NCI-H69 (cell line): ENCODE data around the gene ANKRD24.
"Not testable (repeated sequence)": the region's sequence is repeated elsewhere in the genome, so short reads cannot be mapped to it uniquely, and the experiment has no call there.

Experiments
- DNase-seq: peaks from one replicate; lab custom pipeline; 2025; lab: John Stamatoyannopoulos, UW

Gene ANKRD24

DNA sequence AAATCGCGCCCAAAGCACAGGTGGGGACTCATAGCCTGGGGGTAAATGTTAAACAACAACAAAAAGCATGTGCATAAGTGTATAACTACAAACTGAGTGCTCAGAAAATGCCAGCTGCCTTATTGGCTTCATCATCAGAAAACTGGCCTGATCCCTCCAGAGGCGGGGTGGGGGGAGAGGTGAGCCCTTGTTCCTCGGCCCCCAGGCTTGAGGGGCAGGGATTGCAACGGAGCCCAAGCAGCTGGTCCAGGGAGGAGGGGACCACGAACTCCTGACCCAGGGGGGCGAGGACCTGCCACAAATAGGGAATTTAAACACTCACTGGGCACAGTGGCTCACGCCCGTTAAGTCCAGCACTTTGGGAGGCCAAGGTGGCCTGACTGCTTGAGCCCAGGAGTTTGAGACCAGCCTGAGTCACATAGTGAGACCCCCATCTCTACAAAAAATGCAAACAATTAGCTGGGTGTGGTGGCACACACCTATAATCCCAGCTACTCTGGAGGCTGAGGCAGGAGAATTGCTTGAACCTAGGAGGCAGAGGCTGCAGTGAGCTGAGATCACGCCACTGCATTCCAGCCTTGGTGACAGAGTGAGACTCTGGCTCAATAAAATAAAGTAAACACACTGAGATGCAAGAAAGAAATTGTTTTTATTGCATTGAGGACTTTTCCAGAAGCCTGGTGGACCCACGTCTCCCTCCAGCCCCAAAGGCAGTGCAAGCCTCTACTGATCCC lies 8.8 kb upstream of the ANKRD24 start:
- peak; percentile 63 for DNase-seq

GRCh38 chr19:4174213-4174894 lies 8.1 kb upstream of the ANKRD24 start:
- no peak for DNase-seq

DNA sequence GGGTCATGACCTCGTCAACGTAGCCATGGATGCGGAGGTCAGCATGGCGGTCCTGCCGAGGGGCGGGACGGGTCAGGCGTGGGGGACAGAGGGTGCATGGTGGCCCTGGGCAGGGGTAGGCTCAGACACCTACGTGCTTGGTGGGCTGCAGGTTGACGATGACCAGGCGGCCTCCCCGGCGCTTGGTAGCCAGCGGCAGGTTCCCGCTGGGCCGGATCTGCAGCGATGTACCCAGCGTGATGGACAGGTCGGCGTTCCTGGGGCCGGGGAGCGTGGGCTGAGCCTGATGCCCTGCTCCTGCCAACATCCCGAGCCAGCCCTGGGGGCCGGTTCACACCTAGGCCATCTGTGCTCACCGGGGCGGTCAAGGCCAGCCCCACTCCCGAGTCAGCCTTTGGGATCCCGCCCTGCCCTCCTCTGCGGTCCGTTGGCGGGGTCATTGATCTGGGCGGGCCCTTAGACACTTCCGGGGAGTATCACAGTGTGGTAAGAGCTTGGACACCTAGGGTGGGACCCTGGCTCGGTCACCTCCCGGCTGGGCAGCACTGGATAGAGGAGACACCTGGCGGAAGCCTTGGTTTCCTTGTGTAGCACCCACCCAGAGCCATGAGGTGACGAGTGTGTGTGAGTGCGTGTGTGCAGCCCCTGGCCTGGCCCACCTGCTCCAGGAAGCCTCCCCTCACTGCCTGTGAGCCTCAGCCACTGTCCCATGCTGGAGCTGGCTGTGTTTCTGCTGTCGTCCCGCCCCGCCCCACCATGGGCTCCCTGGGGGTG lies 7.4 kb upstream of the ANKRD24 start:
- DNase-seq: no peak

DNA sequence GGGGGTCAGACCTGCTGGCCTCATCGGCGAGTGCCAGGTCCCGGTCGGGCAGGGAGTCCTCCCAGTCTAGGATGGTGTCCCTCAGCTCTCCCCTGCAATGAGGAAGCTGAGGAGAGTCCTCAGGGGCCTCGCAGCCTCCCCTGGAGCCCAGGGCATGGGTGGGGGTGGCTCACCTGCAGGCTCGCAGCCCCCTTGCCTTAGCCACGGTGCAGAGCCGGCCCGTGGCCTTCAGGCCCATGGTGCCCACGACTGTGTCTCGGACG lies 6.9 kb upstream of the ANKRD24 start:
- no peak for DNase-seq

- no peak for DNase-seq
These were observed 5.3 kb upstream of the ANKRD24 start for GRCh38 chr19:4177146-4177545.

DNA sequence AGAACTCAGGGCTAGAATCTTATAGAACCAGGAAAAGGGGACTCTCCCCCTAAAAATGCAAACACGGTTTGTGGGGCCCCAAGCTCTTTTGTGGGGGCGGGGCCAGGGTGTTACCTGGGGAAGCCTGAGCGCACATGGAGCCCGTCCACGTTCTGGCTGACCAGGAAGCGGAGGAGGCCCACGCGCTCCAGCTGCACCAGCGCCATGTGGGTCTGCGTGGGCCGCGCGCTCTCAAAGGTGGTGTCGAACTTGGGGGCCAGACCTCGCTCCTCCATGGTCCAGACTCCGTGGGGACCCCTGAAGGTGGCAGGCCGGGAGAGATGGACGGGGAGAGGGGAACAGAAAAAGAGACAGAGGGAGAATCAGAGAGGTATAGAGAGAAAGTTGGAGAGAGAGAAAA lies 3.5 kb upstream of the ANKRD24 start:
- no peak for DNase-seq

- DNase-seq: no peak
These were observed 1.4 kb upstream of the ANKRD24 start for GRCh38 chr19:4181053-4181508.

DNA sequence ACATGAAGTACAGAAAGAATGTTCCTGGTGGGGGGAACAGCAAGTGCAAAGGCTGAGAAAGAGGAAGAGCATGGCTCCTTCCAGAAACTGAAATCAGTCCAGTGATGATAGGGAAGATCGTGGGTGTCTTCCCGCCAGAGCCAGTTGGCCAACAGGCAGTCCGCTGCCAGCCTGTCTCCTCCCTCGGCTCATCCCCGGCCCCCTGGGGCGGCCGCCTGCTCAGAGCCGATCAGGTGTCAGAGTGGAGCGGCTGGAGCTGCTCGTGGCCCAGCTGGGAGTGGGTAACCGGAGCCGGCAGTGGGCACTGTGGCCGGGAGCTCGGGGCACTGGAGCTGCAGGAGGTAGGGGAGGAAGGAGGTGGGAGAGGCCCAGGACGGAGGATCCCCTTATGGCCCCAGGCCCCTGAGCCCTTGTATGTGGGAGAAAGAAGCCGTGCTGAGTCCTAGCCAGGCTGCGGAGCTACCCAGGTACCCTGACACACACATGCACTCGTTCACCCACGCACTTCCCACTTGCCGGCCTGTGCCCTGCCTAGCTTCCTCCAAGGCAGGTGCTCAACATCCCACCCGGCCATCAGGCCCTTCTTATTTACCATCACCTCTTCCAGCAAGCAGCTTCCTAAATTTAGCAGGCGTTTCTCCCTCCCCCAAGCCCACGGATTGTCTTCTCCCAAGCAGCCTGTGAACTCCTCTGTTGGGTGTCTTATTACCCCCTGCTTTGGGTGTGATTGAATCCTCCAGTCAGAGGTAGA lies 1.7 kb downstream of the ANKRD24 start:
- DNase-seq: peak; percentile 93

GRCh38 chr19:4184718-4185352 lies 2.3 kb downstream of the ANKRD24 start:
- DNase-seq: no peak

DNA sequence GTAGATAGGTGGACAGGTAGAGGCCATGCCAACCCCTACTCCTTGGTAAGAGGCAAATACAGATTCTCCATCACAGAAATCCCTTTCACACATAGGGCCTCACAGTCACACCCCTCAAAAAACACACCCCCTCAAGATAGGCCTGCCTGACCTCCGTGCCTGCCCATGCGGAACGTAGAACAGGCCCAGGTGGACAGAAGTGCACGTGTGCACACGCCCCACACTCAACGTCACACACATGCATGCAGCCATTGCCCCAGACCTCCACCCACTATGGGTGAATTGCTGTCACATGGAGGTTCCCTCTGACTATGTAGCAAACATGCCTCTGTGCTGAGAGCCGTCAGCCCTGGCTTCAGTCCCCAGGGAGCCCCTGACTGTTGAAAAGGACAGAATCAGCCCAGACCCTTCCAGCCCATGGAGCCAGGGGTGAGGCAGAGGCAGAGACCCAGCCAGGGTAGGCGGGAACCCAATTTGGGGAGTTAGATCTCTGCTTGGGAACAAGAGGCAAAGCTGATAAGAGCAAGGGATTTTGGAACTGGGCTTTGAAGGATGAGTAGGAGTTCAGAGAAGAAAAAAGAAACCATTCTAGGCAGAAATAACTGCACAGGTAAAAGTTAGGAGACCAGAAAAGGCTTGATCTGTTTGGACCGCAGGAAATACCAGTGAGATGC lies 3.1 kb downstream of the ANKRD24 start:
- no peak for DNase-seq

GRCh38 chr19:4186087-4186993 lies 3.9 kb downstream of the ANKRD24 start:
- DNase-seq: peak; percentile 79

- no peak for DNase-seq
These were observed 5.0 kb downstream of the ANKRD24 start for GRCh38 chr19:4187313-4188122.

GRCh38 chr19:4189641-4190040 lies 7.2 kb downstream of the ANKRD24 start:
- DNase-seq: no peak

GRCh38 chr19:4192537-4192936 lies 10.0 kb downstream of the ANKRD24 start:
- DNase-seq: not testable (repeated sequence)

DNA sequence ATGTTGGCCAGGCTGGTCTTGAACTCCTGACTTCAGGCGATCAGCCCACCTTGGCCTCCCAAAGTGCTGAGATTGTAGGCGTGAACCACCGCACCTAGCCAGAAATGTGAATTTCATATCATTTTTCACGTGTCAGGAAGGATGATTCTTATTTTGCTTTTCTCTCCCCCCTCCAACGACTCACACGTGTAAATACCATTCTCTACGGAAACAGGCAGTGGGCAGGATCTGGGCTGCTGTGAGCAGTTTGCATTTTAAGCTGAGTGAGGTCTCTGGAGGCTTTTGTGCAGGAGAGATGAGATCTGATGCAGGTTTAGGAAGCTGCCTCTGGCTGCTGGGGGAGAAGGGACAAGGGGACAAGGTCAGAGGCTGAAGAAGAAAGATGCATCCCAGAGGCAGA lies 11.9 kb downstream of the ANKRD24 start:
- no peak for DNase-seq

- no peak for DNase-seq
These were observed 13.5 kb downstream of the ANKRD24 start for GRCh38 chr19:4196009-4196408.

- DNase-seq: no peak
These were observed 14.2 kb downstream of the ANKRD24 start for GRCh38 chr19:4196587-4197148.

DNA sequence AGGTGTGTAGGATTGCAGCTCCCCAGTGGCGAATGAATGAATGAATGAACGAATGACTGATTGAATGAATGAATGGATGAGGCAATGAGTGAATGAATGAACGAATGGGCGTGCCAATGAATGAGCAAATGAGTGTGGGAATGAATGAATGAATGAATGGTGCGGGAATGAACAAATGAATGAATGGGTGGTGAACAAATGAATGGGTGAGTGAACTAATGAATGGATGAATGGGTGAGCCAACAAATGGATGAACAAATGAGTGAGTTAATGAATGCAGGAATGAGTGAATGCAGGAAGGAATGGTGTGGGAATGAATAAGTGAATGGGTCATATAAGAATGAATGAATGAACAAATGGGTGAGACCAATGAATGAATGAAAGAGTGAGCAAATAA lies 14.7 kb downstream of the ANKRD24 start:
- DNase-seq: no peak
